Measurements from ENCODE around the gene WFS1.

DNA sequence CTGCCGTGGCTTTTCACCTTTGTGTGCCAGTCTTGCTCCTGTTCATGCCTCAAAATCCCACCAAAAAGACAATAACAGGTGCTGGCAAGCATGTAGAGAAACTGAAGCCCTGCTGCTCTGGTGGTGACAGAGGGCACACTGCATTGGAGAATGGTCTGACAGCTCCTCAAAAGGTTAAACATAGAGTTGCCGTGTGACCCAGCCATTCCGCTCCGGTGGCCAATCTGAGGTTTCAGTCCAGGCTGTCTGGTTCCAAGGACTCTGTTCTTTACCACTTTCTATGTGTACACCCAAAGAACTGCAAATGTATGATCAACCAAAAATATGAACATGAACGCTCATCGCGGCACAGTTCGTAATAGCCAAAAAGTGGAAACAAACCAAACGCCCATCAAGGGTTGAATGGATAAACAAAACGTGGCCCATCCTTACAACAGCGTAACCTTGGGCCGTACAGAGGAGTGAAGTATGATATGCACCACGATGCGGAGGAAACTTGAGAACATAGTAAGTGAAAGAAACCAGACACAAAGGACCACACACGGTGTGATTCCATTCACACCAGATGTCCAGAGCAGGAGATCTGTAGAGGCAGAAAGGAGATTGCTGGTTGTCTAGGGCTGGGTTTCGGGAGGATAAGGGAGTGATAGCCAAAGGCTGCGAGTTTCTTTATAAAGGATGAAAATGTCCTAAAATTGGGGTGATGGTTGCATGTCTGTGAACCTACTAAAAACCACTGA is 33.6 kb upstream of the WFS1 start:
- TF ChIP-seq, protein P1, sequence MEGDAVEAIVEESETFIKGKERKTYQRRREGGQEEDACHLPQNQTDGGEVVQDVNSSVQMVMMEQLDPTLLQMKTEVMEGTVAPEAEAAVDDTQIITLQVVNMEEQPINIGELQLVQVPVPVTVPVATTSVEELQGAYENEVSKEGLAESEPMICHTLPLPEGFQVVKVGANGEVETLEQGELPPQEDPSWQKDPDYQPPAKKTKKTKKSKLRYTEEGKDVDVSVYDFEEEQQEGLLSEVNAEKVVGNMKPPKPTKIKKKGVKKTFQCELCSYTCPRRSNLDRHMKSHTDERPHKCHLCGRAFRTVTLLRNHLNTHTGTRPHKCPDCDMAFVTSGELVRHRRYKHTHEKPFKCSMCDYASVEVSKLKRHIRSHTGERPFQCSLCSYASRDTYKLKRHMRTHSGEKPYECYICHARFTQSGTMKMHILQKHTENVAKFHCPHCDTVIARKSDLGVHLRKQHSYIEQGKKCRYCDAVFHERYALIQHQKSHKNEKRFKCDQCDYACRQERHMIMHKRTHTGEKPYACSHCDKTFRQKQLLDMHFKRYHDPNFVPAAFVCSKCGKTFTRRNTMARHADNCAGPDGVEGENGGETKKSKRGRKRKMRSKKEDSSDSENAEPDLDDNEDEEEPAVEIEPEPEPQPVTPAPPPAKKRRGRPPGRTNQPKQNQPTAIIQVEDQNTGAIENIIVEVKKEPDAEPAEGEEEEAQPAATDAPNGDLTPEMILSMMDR (conservative IDR thresholded peaks at IDR 0.05; ENCODE audit: low read length) = no peak
- TF ChIP-seq EZH2phosphoT487 (IDR thresholded peaks at IDR 0.05; ENCODE audit: borderline replicate concordance) = no peak

Data from Loucy (cell line).